ENCODE results near the gene NAA40.

NAA40 gene

GRCh38 chr11:63938479-63939396, at the start of gene NAA40:
Gene NAA40, plus strand, starts transcription at chr11:63939002. Its CDS starts 95 bp downstream, at chr11:63939097.
- peak; percentile 80 for DNase-seq (ENCODE audit: low read depth, low spot score)

GRCh38 chr11:63889344-63889743, 49.5 kb upstream of the NAA40 start:
- no peak for DNase-seq (ENCODE audit: low read depth, low spot score)

- DNase-seq (ENCODE audit: low read depth, low spot score) = no peak
Measured at GRCh38 chr11:63890368-63890767, 48.4 kb upstream of the NAA40 start.

GRCh38 chr11:63892228-63892627, 46.6 kb upstream of the NAA40 start:
- no peak for DNase-seq (ENCODE audit: low read depth, low spot score)

GRCh38 chr11:63893355-63893754, 45.4 kb upstream of the NAA40 start:
- DNase-seq (ENCODE audit: low read depth, low spot score) = no peak

GRCh38 chr11:63896071-63896470, 42.7 kb upstream of the NAA40 start:
- DNase-seq (ENCODE audit: low read depth, low spot score) = no peak

- no peak for DNase-seq (ENCODE audit: low read depth, low spot score)
Measured at GRCh38 chr11:63897459-63898146, 41.2 kb upstream of the NAA40 start.

- DNase-seq (ENCODE audit: low read depth, low spot score) = no peak
Measured at GRCh38 chr11:63901660-63902059, 37.1 kb upstream of the NAA40 start.

GRCh38 chr11:63903884-63904283, 34.9 kb upstream of the NAA40 start:
- no peak for DNase-seq (ENCODE audit: low read depth, low spot score)

GRCh38 chr11:63904743-63905142, 34.1 kb upstream of the NAA40 start:
- no peak for DNase-seq (ENCODE audit: low read depth, low spot score)

- DNase-seq (ENCODE audit: low read depth, low spot score) = no peak
Measured at GRCh38 chr11:63905179-63905578, 33.6 kb upstream of the NAA40 start.

- no peak for DNase-seq (ENCODE audit: low read depth, low spot score)
Measured at GRCh38 chr11:63906087-63906486, 32.7 kb upstream of the NAA40 start.

- no peak for DNase-seq (ENCODE audit: low read depth, low spot score)
Measured at GRCh38 chr11:63906585-63906984, 32.2 kb upstream of the NAA40 start.

- no peak for DNase-seq (ENCODE audit: low read depth, low spot score)
Measured at GRCh38 chr11:63907063-63907462, 31.7 kb upstream of the NAA40 start.

GRCh38 chr11:63907808-63908530, 30.8 kb upstream of the NAA40 start:
- no peak for DNase-seq (ENCODE audit: low read depth, low spot score)

GRCh38 chr11:63908631-63909401, 30.0 kb upstream of the NAA40 start:
- DNase-seq (ENCODE audit: low read depth, low spot score) = no peak

- DNase-seq (ENCODE audit: low read depth, low spot score) = no peak
Measured at GRCh38 chr11:63909591-63910506, 29.0 kb upstream of the NAA40 start.

GRCh38 chr11:63910675-63911074, 28.1 kb upstream of the NAA40 start:
- DNase-seq (ENCODE audit: low read depth, low spot score) = no peak

- DNase-seq (ENCODE audit: low read depth, low spot score) = no peak
Measured at GRCh38 chr11:63911440-63911839, 27.4 kb upstream of the NAA40 start.

- DNase-seq (ENCODE audit: low read depth, low spot score) = no peak
Measured at GRCh38 chr11:63911876-63912275, 26.9 kb upstream of the NAA40 start.
